OCI-M1 (cell line): Measurements from ENCODE around the gene SURF6.
"Not testable (repeated sequence)": the region's sequence is repeated elsewhere in the genome, so short reads cannot be mapped to it uniquely, and the experiment has no call there.

Experiments used
- DNase-seq: peaks from one replicate; lab custom pipeline; 2025; lab: John Stamatoyannopoulos, UW

SURF6 gene

DNA sequence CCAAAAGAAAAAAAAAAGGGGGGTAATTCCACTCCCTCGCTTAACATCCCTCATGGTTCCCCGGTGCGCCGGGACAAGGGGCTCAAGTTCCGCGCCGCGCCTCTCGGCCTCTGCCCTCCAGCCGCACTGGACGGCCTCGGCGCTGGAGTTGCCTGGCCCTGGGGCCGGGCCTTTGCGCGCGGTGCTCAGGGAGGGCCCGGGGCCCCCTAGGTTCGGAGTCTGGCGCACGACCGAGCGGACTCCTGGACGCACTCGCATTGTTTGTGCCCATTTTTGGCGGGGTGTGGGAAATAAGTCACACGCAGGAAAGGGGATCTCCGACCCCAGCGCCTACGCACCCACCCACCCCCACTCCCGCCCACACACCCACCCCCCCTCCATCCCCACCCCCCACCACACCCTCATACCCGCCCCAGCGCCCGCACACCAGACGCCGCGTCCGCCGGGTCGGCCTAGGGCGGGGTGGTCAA lies 11.6 kb upstream of the SURF6 start:
- DNase-seq = peak; percentile 67

- no peak for DNase-seq
Observed at GRCh38 chr9:133346021-133346785, 10.2 kb upstream of the SURF6 start.

GRCh38 chr9:133345596-133345995 lies 9.6 kb upstream of the SURF6 start:
- no peak for DNase-seq

- no peak for DNase-seq
Observed at GRCh38 chr9:133344979-133345378, 9.0 kb upstream of the SURF6 start.

DNA sequence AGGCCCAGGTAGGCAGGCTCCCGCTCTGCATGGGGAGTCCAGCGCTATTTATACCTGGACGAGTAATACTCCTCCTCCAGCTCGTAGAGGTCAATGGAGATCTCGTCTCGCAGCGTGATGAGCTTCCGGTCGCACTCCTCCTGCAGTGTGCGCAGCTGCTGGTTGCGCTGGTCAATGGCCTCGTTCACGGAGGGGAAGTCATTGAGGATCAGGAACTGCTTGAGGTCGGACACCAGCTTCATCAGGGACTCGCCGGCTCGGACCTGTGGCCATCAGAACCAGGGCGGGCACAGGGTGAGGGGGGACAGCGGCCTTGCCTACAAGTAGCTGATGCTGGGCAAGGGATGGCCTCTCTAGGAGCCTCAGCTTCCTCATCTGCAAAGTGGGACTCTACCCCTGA lies 8.1 kb upstream of the SURF6 start:
- no peak for DNase-seq

GRCh38 chr9:133342570-133342969 lies 6.6 kb upstream of the SURF6 start:
- no peak for DNase-seq

DNA sequence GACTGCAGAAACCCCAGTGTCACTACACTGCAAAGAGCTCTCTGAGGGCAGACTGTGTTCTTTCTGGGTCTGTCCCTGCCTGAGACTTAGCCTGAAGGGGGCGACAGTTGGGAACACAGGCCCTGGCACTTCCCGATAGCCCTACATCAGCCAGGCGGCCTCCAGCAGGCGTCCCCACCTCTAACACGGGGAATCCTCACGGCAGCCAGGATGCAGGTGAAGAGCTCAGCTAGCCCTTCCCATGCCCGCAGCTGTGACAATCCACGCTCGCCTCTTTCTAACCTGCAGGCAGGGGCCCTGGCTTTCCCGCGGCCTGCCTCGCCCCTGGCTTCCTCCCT lies 6.0 kb upstream of the SURF6 start:
- no peak for DNase-seq

DNA sequence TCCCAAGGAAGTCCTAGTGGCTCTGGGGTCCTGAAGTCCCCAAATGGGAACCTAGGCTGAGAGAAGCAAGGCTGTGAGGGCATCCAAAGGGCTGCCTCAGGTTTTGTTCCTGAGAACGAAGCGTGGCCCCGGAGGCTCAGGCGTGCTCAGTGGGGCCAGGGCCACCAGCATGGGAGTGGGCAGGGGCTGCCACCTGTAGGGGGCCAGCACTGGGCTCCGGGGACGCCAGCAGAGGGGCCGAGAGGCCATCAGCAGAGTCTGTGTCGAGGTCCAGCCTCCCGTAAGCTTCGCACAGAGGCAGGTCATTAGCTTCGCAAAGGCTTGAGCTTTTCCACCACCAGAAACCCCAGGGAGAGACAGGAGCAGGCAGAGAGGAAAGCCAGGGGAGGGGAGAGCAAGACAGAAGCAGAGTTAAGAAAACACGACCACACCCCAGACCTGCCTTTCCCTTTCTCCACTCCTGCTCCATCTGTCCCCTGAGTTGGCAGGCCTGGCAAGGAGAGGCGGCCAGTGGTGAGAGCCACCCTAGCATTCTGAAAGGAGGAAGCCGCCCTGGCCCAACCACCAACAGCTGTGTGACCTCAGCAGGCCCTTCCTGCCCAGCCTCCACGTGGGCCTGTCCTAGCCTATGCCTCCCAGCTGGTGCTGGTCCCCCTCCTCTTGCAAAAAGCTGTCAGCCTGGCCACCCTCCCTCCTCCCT lies 5.5 kb upstream of the SURF6 start:
- no peak for DNase-seq

- DNase-seq = no peak
Observed at GRCh38 chr9:133340916-133341315, 4.9 kb upstream of the SURF6 start.

DNA sequence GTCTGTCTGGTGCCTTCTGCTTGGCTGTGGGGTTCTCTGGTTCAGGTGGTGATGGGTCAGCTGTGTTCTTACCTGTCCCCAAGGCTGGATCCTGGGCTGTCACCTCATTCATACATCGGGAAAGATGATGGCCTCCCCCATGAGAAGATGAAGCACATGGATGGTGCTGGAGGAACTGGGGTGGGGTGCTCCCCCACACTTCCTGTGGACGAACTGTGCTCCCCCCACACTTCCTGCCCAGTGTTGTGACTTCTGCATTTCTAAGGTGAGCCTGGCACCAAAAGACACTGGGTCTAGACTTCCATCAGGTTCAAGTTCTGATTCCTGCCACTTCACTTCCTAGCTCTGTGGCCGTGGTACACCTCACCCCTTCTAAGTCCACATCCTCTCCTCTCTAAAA lies 4.3 kb upstream of the SURF6 start:
- DNase-seq = no peak

- DNase-seq = no peak
Observed at GRCh38 chr9:133339641-133340040, 3.7 kb upstream of the SURF6 start.

GRCh38 chr9:133334888-133335287 lies 1.1 kb downstream of the SURF6 start:
- not testable (repeated sequence) for DNase-seq

- DNase-seq = no peak
Observed at GRCh38 chr9:133334161-133334560, 1.8 kb downstream of the SURF6 start.

- DNase-seq = no peak
Observed at GRCh38 chr9:133333566-133333965, 2.4 kb downstream of the SURF6 start.

GRCh38 chr9:133333011-133333410 lies 3.0 kb downstream of the SURF6 start:
- DNase-seq = no peak

- DNase-seq = no peak
Observed at GRCh38 chr9:133332381-133332730, 3.6 kb downstream of the SURF6 start.

- DNase-seq = no peak
Observed at GRCh38 chr9:133331641-133332380, 4.2 kb downstream of the SURF6 start.

DNA sequence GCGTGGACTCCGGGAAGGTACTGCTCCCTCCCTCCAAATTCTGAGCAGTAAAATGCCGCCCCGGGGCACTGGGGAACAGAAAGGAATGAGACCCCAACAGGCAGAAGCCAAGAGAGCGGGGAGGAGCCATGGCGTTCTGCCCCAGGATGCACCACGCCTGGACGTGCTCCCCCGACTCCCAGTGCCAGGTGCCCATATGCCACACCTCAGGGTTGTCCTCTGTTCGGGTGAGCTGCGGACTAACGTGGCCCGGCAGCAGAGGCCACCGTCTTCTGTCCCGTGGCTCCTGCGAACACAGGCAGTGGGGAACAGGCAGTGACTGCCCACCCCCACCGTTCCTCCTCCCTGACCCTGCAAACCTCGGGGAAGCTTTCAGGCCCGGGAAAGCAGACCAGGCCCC lies 4.8 kb downstream of the SURF6 start:
- no peak for DNase-seq

GRCh38 chr9:133329306-133330156 lies 6.5 kb downstream of the SURF6 start:
- DNase-seq = peak; percentile 49

DNA sequence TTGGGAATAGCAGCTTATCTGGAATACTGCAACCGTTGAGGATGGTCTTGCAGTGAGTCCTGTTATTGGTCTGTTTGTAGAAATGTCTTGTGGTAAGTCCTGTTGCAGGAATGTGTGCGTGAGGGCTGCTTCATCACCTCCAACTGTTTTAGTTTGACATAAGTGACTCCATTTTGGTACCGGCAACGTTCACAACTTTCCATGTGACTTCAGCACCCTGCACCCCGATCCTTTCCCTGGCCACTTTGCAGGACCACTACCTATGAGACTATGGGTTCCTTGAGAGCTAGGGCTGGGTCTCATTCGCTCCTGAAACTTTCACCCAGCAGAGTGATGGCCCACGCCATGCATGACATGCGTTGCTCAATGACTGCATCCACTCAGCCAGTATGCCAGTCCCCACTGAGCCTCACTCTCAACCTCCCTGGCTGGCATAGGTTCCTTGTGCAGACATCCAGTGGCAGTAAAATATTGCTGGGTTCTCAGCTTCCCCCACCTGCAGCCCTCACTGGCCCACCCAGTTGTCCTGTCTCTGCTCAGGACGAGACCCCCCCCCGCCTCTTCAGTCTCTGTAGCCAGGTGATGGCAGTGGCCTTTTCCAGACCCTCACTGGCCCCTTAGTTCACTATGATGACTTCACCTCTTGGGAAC lies 8.0 kb downstream of the SURF6 start:
- DNase-seq = no peak

- not testable (repeated sequence) for DNase-seq
Observed at GRCh38 chr9:133327021-133327420, 9.0 kb downstream of the SURF6 start.
